Thoracic aorta (tissue), 2 donors: Measurements from ENCODE around the gene NUF2. TPM values are rescaled to one million over a fixed set of nuclear protein-coding genes. Genes with fewer than 3 reads are reported as not detected.

Experiments
- ATAC-seq: fragments of 150-250 bp; one replicate; pipeline ENCODE4 v1.8.0; 2017; ENCODE audit warnings: low read depth; ENCODE audit not compliant: insufficient number of reproducible peaks, low FRiP score
- DNase-seq: peaks from one replicate; pipeline ENCODE4 v3.0.0-alpha.2; 2020; ENCODE audit warnings: low spot score
- H3K27ac ChIP-seq, 2 donors: fragments of 200-600 bp; sonication (generic); 1 replicate in 1 of 2; 2 replicates in 1 of 2; pipeline ENCODE4 v1.5.1; 2016; ENCODE audit warnings: mild to moderate bottlenecking in 2 of 2, moderate library complexity in 2 of 2
- H3K27me3 ChIP-seq: fragments of 200-600 bp; sonication (generic); replicated peaks from 2 replicates; pipeline ENCODE4 v1.6.0; 2016; ENCODE audit warnings: mild to moderate bottlenecking; ENCODE audit not compliant: insufficient read depth
- H3K36me3 ChIP-seq: fragments of 200-600 bp; sonication (generic); one replicate; pipeline ENCODE4 v1.5.1; 2016
- H3K4me1 ChIP-seq, 2 donors: fragments of 200-600 bp; sonication (generic); 1 replicate in 1 of 2; 2 replicates in 1 of 2; pipeline versions ENCODE4 v1.5.1 to v1.6.0; 2016; ENCODE audit warnings: low read depth in 2 of 2, mild to moderate bottlenecking in 1 of 2; ENCODE audit not compliant: control insufficient read depth in 1 of 2
- H3K4me3 ChIP-seq: fragments of 200-600 bp; sonication (generic); 2 replicates; pipeline ENCODE4 v1.5.1; 2016; ENCODE audit warnings: mild to moderate bottlenecking
- H3K9me3 ChIP-seq: fragments of 200-600 bp; sonication (generic); 2 replicates; pipeline ENCODE4 v1.5.1; 2016
- total RNA-seq, 2 donors: library from RNA; depleted of rRNA; stranded (reverse); fragments of >200 nt; gene quantifications; one replicate each; pipeline versions ENCODE4 v1.1.0 to v1.2.3, GENCODE V29; 2016
- TF ChIP-seq, protein P1 (sequence below): fragments of 200-600 bp; sonication (generic); IDR thresholded peaks from one replicate; pipeline ENCODE4 v1.5.1; 2019; ENCODE audit warnings: antibody characterized with exemption

Gene NUF2
- total RNA-seq, 2 donors from 2014 or later, result 1.6 TPM; not detected in 1

DNA sequence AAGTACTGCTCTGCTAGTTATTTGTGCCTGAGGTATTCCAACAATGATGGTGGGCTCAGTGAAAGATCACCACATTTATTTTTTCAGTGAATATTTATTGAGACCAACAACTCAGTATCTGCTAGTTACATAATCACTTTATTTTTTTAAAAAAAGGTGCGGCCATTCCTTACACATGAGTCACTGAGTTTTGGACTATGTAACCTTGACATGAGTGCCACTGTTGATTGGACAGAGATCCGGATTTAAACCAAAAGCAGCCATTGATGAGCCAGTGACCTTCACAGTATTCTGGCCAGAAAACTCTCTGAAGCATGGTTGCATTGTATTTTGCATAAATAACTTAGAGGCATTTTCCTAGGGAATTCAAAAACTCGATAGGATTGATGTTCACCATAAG lies 79.5 kb downstream of the NUF2 start:
- Histone ChIP-seq H3K4me3 (no peak overlapping the region), H3K9me3 (no peaks in the 10 kb centered on the region), H3K4me1 (no peaks in the 10 kb centered on the region), H3K36me3 (no peaks in the 10 kb centered on the region), H3K27ac (no peak overlapping the region), H3K27me3 (no peaks in the 10 kb centered on the region)
- ATAC-seq, result no peak
- TF ChIP-seq, protein P1, sequence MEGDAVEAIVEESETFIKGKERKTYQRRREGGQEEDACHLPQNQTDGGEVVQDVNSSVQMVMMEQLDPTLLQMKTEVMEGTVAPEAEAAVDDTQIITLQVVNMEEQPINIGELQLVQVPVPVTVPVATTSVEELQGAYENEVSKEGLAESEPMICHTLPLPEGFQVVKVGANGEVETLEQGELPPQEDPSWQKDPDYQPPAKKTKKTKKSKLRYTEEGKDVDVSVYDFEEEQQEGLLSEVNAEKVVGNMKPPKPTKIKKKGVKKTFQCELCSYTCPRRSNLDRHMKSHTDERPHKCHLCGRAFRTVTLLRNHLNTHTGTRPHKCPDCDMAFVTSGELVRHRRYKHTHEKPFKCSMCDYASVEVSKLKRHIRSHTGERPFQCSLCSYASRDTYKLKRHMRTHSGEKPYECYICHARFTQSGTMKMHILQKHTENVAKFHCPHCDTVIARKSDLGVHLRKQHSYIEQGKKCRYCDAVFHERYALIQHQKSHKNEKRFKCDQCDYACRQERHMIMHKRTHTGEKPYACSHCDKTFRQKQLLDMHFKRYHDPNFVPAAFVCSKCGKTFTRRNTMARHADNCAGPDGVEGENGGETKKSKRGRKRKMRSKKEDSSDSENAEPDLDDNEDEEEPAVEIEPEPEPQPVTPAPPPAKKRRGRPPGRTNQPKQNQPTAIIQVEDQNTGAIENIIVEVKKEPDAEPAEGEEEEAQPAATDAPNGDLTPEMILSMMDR, result no peak
- no peak for DNase-seq

Other genes with a start within 250 kb of the NUF2 start
- gene RGS5, start 119.0 kb upstream of the NUF2 start, total RNA-seq, result 1,000 to 10,000 TPM; 1,210 to 1,385 TPM